DOHH2 (cell line): ENCODE measurements around the gene MAMDC4.

Source experiments
- CTCF ChIP-seq: fragments of 200-600 bp; sonication (generic); IDR thresholded peaks from one replicate; pipeline ENCODE4 v1.5.1; 2014; ENCODE audit warnings: antibody characterized with exemption, mild to moderate bottlenecking, low read depth, low read length; ENCODE audit not compliant: poor library complexity, severe bottlenecking
- EZH2phosphoT487 ChIP-seq: fragments of 200-600 bp; sonication (generic); IDR thresholded peaks from 2 replicates; pipeline ENCODE4 v1.6.1; 2017; ENCODE audit warnings: borderline replicate concordance, mild to moderate bottlenecking, antibody characterized with exemption, low read length, moderate library complexity, mixed read lengths

DNA sequence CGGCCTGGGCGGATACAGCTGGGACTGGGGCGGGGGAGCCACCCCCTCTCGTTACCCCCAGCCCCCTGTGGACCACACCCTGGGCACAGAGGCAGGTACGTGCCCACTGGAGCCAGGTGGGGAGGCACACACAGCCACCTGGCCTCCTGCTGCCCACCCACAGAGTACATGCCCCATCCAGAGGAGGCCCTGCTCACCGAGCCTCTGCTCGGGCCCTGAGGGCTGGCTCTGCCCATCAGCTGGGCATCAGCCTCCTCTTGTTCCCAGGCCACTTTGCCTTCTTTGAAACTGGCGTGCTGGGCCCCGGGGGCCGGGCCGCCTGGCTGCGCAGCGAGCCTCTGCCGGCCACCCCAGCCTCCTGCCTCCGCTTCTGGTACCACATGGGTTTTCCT is 6.3 kb downstream of the MAMDC4 start:
- TF ChIP-seq CTCF (no peak), EZH2phosphoT487 (no peak)
